CD4-positive, alpha-beta T cell treated with Interleukin-21 for 1 hour (primary cell): ENCODE results near the gene NWD2.
"Not testable (repeated sequence)": the region's sequence is repeated elsewhere in the genome, so short reads cannot be mapped to it uniquely, and the experiment has no call there.

Experiments
- DNase-seq: peaks from one replicate; pipeline ENCODE4 v3.0.0-alpha.2; 2020

NWD2 gene

GRCh38 chr4:37393321-37393720, 148.8 kb downstream of the NWD2 start:
- DNase-seq: no peak

GRCh38 chr4:37393889-37394288, 149.3 kb downstream of the NWD2 start:
- no peak for DNase-seq

DNA sequence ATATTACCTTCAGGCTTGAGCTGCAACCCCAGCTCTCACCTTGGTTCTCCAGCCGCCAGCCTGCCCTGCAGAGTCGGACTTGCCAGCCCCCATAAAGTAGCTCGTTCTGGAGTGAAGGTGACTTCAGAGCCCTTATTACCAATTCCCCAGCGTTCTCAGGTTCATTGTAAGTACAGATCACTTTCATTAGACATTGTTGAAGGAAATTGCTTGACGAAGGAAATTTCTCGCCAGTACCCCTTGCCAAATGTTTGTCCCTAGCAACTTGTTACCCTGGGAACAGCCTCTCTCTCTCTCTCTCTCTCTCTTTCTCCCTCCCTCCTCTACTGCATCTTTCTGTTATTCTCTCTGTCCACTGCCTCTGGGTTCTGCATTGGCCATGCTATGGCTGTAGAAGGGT, 153.0 kb downstream of the NWD2 start:
- no peak for DNase-seq

DNA sequence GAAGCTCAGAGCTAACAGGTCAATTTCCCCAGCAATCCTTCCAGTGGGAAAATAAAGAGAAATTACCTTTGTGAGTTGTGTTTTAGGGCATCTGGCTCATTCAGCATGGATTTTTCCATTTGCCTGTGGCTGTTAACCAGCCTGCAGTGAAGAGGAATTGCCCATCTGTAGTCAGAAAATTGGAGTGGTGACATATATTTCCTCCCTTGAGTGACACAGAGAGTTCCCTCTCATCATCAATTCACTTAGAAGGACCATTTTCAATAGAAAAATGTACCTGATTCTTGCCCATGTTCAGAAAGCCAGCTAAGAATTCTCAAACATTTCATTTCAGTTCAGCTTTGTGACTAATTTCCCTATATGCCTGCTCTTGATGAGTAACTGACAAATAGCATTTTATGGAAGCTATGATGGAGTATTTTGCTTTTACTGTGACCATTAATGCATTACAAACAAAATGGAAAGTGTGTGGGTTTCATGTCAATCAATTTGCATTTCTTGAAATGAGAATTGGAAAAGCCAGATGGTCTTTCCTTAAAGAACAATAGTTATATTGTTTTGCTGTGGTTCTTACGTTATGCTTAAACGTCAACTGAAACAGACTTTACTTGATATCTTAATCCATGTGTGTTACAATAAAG, 155.8 kb downstream of the NWD2 start:
- no peak for DNase-seq

GRCh38 chr4:37407938-37408826, 163.6 kb downstream of the NWD2 start:
- DNase-seq: not testable (repeated sequence)

DNA sequence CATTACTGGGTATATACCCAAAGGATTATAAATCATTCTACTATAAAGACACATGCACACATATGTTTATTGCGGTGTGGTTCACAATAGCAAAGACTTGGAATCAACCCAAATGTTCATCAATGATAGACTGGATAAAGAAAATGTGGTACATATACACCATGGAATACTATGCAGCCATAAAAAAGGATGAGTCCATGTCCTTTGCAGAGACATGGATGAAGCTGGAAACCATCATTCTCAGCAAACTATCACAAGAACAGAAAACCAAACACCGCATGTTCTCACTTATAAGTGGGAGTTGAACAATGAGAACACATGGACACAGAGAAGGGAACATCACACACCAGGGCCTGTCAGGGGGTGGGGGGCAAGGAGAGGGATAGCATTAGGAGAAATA, 169.1 kb downstream of the NWD2 start:
- DNase-seq: not testable (repeated sequence)

DNA sequence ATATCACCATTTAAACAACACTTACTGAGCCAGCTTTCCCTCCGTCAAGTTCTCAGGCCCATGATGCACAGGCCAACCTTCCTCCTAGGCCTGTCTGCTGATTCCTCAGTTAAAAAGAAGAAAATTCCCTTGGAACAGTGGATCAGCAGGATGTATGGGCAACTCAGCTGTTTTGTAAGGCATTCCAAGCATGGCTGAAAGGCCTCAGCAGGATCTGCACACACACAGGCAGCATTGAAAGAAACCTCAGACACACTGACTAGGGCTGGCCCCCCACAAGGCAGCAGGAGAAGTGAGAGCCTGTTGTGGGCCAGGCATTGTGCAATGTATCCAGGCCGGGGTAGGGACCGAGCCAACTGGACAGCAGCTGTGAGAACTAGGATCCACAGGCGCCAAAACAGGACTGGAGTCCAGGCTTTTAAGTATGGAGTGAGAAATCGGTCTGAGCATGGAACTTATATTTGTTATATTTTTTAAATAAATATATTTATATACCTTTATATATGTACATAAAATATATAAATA, 171.4 kb downstream of the NWD2 start:
- no peak for DNase-seq

DNA sequence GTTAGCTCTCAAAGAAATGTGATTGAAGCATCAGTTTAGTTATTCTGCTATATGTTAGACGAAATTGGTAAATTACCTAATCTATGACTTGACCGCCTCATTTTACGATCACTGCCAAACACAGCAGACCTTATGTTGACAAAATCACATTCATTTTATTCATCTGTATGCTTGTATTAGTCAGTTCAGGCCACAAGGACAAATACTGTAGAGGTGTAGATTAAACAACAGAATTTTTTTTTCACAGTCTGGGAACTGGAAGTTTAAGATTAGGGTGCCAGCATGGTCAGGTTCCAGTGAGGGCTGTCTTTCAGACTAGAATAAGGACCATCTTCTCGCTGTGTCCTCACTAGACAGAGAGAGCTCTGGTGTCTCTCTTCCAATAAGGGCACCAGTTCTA, 177.1 kb downstream of the NWD2 start:
- DNase-seq: no peak

GRCh38 chr4:37422102-37422501, 177.6 kb downstream of the NWD2 start:
- DNase-seq: no peak

- no peak for DNase-seq
These were observed 178.1 kb downstream of the NWD2 start for GRCh38 chr4:37422638-37423037.

DNA sequence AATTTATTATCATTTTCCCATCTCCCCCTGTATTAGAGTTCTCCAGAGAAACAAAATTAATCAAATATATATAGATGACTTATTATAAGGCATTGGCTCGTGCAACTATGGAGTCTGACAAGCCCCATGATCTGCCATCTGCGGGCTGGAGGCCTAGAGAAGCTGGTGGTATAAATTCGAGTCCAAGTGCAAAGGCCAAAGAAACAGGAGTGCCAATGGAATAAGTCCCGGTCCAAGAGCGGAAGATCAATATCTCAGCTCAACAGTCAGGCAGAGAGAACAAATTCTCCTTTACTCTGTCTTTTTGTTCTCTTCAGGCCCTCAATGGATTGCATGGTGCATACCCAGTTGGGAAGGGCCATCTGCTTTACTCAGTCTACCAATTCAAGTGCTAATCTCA, 178.8 kb downstream of the NWD2 start:
- DNase-seq: no peak

GRCh38 chr4:37424753-37425152, 180.2 kb downstream of the NWD2 start:
- no peak for DNase-seq

- DNase-seq: no peak
These were observed 181.3 kb downstream of the NWD2 start for GRCh38 chr4:37425857-37426256.

- DNase-seq: no peak
These were observed 182.7 kb downstream of the NWD2 start for GRCh38 chr4:37427193-37427592.

DNA sequence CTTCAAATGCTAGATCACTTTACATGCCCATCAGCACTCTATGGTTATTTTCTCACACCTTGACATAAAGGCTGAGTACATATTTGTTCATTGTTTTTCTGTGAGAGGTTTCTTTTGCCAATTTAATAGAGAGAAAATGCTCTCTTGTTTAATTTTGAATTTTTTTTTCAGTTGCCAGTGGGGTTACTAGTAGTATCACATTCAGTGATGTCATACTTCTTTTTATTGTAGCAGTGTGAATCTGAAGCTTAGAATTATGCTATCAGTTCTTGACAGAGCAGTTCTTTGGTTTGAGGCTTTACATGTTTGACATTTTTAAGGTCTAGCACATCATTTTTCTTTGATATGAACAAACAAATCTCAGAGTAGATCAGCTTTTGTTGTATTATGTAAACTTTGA, 185.4 kb downstream of the NWD2 start:
- DNase-seq: no peak

GRCh38 chr4:37430718-37431416, 186.3 kb downstream of the NWD2 start:
- no peak for DNase-seq

DNA sequence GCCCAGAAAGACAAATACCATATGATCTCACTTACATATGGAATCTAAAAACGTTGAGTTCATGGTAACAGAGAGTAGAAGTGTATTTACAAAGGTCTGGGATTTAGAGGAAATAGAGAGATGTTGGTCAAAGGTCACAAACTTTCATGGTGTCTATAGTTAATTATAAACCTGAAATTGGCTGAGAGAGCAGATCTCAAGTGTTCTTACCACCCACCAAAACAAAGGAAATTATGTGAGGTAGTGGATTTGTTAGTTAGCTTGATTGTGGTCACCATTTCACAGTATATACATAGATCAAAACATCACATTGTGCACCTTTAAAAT, 186.8 kb downstream of the NWD2 start:
- DNase-seq: no peak

GRCh38 chr4:37434469-37434868, 189.9 kb downstream of the NWD2 start:
- no peak for DNase-seq

DNA sequence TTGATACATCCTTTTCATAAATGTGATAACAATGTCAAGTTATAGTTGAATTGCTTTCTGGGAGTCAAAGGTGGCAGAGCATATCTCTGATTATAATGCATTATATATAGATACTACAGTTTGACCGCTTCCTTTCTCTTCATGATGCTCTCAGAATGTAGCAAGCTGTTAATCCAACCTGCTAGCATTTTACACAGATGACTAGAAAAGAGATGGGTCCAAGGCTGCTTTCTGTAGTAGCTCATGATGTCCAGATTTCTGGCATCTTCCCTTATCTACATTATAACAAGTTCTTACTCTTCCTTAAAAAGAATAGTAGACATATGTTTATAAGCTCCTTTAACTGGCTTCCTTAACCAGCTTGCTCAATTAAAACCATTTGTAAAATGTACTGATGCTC, 192.0 kb downstream of the NWD2 start:
- DNase-seq: no peak

- no peak for DNase-seq
These were observed 192.6 kb downstream of the NWD2 start for GRCh38 chr4:37437163-37437562.

DNA sequence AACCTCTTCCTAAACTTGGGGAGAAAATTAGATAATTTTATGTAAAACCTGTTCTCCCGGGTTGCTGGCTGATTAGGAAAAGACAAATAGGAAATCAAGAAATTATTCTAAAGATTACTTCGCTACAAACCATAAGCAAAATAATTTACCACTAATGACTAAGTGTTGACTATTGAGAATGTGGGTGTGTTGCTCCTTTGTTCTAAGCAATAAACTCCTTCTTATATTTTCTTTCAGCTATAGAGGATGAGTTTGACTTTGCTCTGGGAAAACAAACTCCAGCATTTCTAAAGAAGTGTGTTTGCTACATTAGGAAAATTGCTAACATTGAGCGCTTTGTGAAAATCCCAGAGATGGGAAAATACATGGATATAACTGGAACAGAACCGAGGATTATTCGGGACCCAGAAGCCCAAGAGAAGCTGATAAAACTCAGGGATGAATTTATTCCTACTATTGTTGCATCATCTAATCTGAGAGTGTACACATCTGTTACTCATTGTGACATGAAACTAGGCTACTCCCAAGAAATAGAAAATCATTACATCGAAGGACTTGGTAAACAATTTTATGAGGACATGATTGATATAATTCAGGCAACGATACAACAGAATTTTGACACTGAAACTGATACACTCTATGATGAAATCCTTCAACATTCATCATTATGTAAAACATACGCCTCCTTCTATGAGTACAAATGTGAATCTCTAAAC, 194.2 kb downstream of the NWD2 start:
- no peak for DNase-seq

DNA sequence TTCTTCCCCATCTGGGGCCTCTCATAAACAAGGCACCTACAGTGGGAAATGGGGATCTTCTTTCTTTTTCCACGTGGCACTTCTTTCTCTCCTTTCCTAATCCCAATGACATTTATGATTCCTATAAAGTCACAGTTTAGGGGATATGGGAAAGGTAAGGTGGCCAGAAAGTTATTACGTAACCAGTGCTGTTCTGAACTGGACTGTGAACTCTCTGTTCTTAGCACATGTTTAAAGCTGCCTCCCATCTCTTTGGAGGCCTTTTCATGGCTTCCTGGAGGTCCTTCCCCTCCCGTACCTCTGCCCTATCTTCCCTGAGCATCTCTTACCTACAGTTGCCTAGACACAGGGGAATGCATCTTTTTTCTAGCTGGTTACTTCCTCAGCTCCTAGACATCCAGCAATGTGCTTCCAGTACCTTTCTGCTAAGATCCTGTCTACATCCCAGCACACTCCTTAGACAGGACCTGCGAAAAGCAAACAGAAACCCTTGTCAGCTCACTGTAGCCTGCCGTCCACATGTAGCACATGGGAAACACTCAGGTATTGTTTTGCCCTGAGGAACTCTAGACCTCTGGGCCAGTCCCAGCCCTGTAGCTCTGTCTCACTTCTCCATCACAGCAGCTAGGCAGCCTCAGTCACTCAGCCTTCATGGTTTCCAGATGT, 195.4 kb downstream of the NWD2 start:
- DNase-seq: no peak

- DNase-seq: no peak
These were observed 196.0 kb downstream of the NWD2 start for GRCh38 chr4:37440501-37440900.
